B cell (primary cell): ENCODE data around the gene PPP1R12C. TPM values are rescaled to one million over a fixed set of nuclear protein-coding genes. Genes with fewer than 3 reads are reported as not detected.

ENCODE experiments used
- ATAC-seq: fragments of 200-7000 bp; cut with Tn5 transposase; one replicate; pipeline ENCODE4 v1.10.0; 2021; ENCODE audit warnings: low read depth, mild to moderate bottlenecking, moderate number of reproducible peaks, moderate library complexity
- CTCF ChIA-PET: fragments of 350-600 bp; sonication (Branson Sonifier 250); formaldehyde crosslinking; loops from one replicate; lab custom pipeline; 2021; ENCODE audit warnings: antibody characterized with exemption, inconsistent platforms; lab: Charles Lee
- POLR2A ChIA-PET: fragments of 350-600 bp; sonication (Branson Sonifier 250); formaldehyde crosslinking; loops from one replicate; lab custom pipeline; 2021; ENCODE audit warnings: antibody characterized with exemption; lab: Charles Lee
- DNase-seq: peaks from one replicate; pipeline ENCODE4 v3.0.0; 2013
- H2AFZ ChIP-seq: 2 replicates; pipeline ENCODE4 v1.6.1; 2012; ENCODE audit warnings: mild to moderate bottlenecking, low read depth, low read length; ENCODE audit not compliant: insufficient read depth, poor library complexity, severe bottlenecking
- H3K27ac ChIP-seq, 2 donors: 1 replicate in 1 of 2; 2 replicates in 1 of 2; pipeline ENCODE4 v1.5.1; 2012 to 2013; ENCODE audit warnings: low read length in 2 of 2, mild to moderate bottlenecking in 2 of 2, moderate library complexity in 1 of 2
- H3K27me3 ChIP-seq, 4 experiments: fragments of 200-600 bp in 1 of 4; sonication (generic) in 1 of 4; replicated peaks in 1 of 4; 1 replicate in 2 of 4; 2 replicates in 2 of 4; pipeline versions ENCODE4 v1.6.1 to v1.7.0; 2013 to 2016; ENCODE audit warnings: low read length in 3 of 4, mild to moderate bottlenecking in 2 of 4, mixed read lengths in 1 of 4, moderate library complexity in 1 of 4; ENCODE audit not compliant: insufficient read depth in 4 of 4, control insufficient read depth in 3 of 4; ENCODE audit errors: control extremely low read depth in 1 of 4
- H3K36me3 ChIP-seq, 2 experiments: replicated peaks in 1 of 2; 1 replicate in 1 of 2; 2 replicates in 1 of 2; pipeline versions ENCODE4 v1.6.1 to v1.7.1; 2013; ENCODE audit warnings: low read length in 1 of 2; ENCODE audit not compliant: insufficient read depth in 2 of 2, control insufficient read depth in 1 of 2; ENCODE audit errors: control extremely low read depth in 1 of 2, extremely low read depth in 1 of 2
- H3K4me1 ChIP-seq, 2 donors: fragments of 200-600 bp in 1 of 2; sonication (generic) in 1 of 2; 1 replicate in 1 of 2; 2 replicates in 1 of 2; pipeline versions ENCODE4 v1.5.1 to v1.6.1; 2013 to 2017; ENCODE audit warnings: low read length in 2 of 2; ENCODE audit not compliant: control insufficient read depth in 2 of 2, insufficient read depth in 2 of 2
- H3K4me2 ChIP-seq: replicated peaks from 2 replicates; pipeline ENCODE3; 2012; ENCODE audit warnings: mild to moderate bottlenecking, low read depth, low read length; ENCODE audit not compliant: poor library complexity, severe bottlenecking
- H3K4me3 ChIP-seq, 5 experiments: fragments of 200-600 bp in 1 of 5; sonication (generic) in 1 of 5; 1 replicate in 3 of 5; 2 replicates in 2 of 5; pipeline versions ENCODE4 v1.5.1 to v1.7.0; 2011 to 2016; ENCODE audit warnings: low read length in 4 of 5, mild to moderate bottlenecking in 4 of 5, low read depth in 2 of 5, control low read depth in 1 of 5, moderate library complexity in 1 of 5; ENCODE audit not compliant: insufficient read depth in 1 of 5; ENCODE audit errors: control extremely low read depth in 1 of 5, extremely low read depth in 1 of 5
- H3K79me2 ChIP-seq: fragments of 200-600 bp; sonication (generic); one replicate; pipeline ENCODE4 v1.6.0; 2016; ENCODE audit warnings: low read length; ENCODE audit not compliant: control insufficient read depth, insufficient read depth
- H3K9ac ChIP-seq: fragments of 200-600 bp; sonication (generic); 2 replicates; pipeline ENCODE4 v1.6.1; 2017; ENCODE audit warnings: mild to moderate bottlenecking, low read length, moderate library complexity
- H3K9me3 ChIP-seq, 3 donors: one replicate each; pipeline versions ENCODE4 v1.6.1 to v1.7.1; 2013; ENCODE audit warnings: low read length in 2 of 3; ENCODE audit not compliant: control insufficient read depth in 2 of 3, insufficient read depth in 1 of 3; ENCODE audit errors: control extremely low read depth in 1 of 3
- H4K20me1 ChIP-seq: 2 replicates; pipeline ENCODE4 v1.6.0; 2012; ENCODE audit warnings: mild to moderate bottlenecking, low read length; ENCODE audit not compliant: insufficient read depth, control insufficient read depth, poor library complexity, severe bottlenecking
- H3K27ac Mint-ChIP-seq: one replicate; pipeline ENCODE4 v1.8.0; 2021; ENCODE audit warnings: mixed read lengths
- H3K27me3 Mint-ChIP-seq: one replicate; pipeline ENCODE4 v1.8.0; 2021; ENCODE audit warnings: mixed read lengths
- H3K4me1 Mint-ChIP-seq: one replicate; pipeline ENCODE4 v1.8.0; 2021; ENCODE audit warnings: mixed read lengths
- H3K4me3 Mint-ChIP-seq: one replicate; pipeline ENCODE4 v1.8.0; 2021; ENCODE audit warnings: mixed read lengths
- H3K9me3 Mint-ChIP-seq: one replicate; pipeline ENCODE4 v1.8.0; 2022; ENCODE audit warnings: mixed read lengths; ENCODE audit not compliant: insufficient read depth
- CTCF ChIP-seq: fragments of 200-600 bp; IDR thresholded peaks from one replicate; pipeline ENCODE4 v1.8.0; 2022; ENCODE audit warnings: antibody characterized with exemption, mild to moderate bottlenecking
- EZH2 ChIP-seq: IDR thresholded peaks from 2 replicates; pipeline ENCODE4 v1.6.1; 2012; ENCODE audit warnings: borderline replicate concordance, low read depth, mild to moderate bottlenecking, moderate library complexity, low read length; ENCODE audit not compliant: insufficient read depth, poor library complexity, severe bottlenecking
- WGBS: methylation state at CpG from one replicate; pipeline ENCODE4 v1.1.5; 2013; ENCODE audit warnings: missing lambda C conversion rate; ENCODE audit not compliant: insufficient coverage; 5-methylcytosine and 5-hydroxymethylcytosine counted together
- intact Hi-C: fragments of 100-400 bp; cut with micrococcal nuclease; formaldehyde crosslinking; loops from one replicate; pipeline ENCODE4 v1.10.0; 2022
- polyA plus RNA-seq: library from polyadenylated mRNA; depleted of rRNA; stranded (reverse); fragments of >200 nt; gene quantifications from 2 replicates; pipeline ENCODE4 v1.2.3, GENCODE V29; 2012
- total RNA-seq, 2 donors: library from RNA; stranded (reverse); fragments of 120-200 nt in 1 of 2; gene quantifications; 1 replicate in 1 of 2; 2 replicates in 1 of 2; pipeline versions ENCODE4 v1.2.3 to v1.2.4, GENCODE V29; 2013 to 2022

Gene PPP1R12C
- total and polyA plus RNA-seq, 2 donors (not counting 1 experiment from before 2014, with no cell fraction given): 145 to 179 TPM

GRCh38 chr19:55133639-55134444 is 16.4 kb upstream of the PPP1R12C start:
- Histone ChIP-seq H4K20me1 (no peaks in the 10 kb centered on the region), H3K4me3 (no peak overlapping the region), H3K4me2 (peak overlapping the region; percentile 37), H3K4me1 (peaks cover 0 to 4% of the 10 kb centered on the region in 2 donors), H3K9me3 (no peaks in the 10 kb centered on the region), H3K36me3 (no peaks in the 10 kb centered on the region), H3K27me3 (peaks cover 0 to 56% (median 13%) of the 10 kb centered on the region in 4 experiments), H3K27ac (no peak overlapping the region), H3K79me2 (no peaks in the 10 kb centered on the region), H3K9ac (no peak overlapping the region), H2AFZ (no peak overlapping the region)
- Mint-ChIP-seq H3K4me3 (peak overlapping the region; percentile 45), H3K4me1 (peaks cover 6% of the 10 kb centered on the region), H3K27ac (no peak overlapping the region), H3K27me3 (peaks cover 28% of the 10 kb centered on the region), H3K9me3 (no peaks in the 10 kb centered on the region)
- intact Hi-C loops: no loop called here
- POLR2A ChIA-PET: interaction anchor here (0.6 kb wide), 1 partner anchor 275 kb away, joined by 5 read pairs; no protein-coding TSS in a partner anchor
- TF ChIP-seq CTCF: no peak
- no peak for TF ChIP-seq EZH2
- ATAC-seq (peak; percentile 24), DNase-seq (peak; percentile 41)
- 70% methylated on average over 19 of the region's 25 CpGs for WGBS
- CTCF ChIA-PET: interaction anchor here (0.6 to 1.8 kb wide), 3 partner anchors 7 to 682 kb away, joined by 3 to 8 read pairs (median 3); no protein-coding TSS in a partner anchor
